Astrocyte (in vitro differentiated cells and primary cell): Measurements from ENCODE around the gene DPY19L3.

Experiments used
- EZH2 ChIP-seq: IDR thresholded peaks from 2 replicates; pipeline ENCODE4 v1.6.1; 2012; ENCODE audit warnings: mild to moderate bottlenecking, low read length, inconsistent platforms; ENCODE audit not compliant: insufficient read depth
- TF ChIP-seq, protein P1 (sequence below): IDR thresholded peaks from 2 replicates; pipeline ENCODE4 v1.5.1; 2011; ENCODE audit warnings: low read depth, mild to moderate bottlenecking, inconsistent platforms, low read length, moderate library complexity; ENCODE audit not compliant: insufficient read depth

DNA sequence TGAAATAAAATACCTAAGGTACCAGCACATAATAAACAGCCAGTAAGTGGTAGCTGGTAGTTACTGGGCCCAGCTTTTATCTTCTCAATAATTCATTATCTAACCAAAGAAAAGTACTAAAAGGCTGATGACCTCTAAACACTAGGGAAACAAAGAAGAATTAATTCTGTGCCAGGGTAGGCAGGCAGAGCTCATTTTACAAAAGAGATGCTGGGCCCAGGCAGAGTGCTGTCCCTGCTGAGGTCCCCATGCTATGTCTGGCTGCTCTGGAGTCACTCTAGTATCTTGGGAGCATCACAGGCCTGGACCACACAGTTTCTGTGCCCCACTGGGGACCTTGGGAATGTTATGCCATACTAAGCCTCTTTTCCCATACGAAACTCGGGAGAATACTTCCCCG, 41.9 kb upstream of the DPY19L3 start:
- TF ChIP-seq, protein P1, sequence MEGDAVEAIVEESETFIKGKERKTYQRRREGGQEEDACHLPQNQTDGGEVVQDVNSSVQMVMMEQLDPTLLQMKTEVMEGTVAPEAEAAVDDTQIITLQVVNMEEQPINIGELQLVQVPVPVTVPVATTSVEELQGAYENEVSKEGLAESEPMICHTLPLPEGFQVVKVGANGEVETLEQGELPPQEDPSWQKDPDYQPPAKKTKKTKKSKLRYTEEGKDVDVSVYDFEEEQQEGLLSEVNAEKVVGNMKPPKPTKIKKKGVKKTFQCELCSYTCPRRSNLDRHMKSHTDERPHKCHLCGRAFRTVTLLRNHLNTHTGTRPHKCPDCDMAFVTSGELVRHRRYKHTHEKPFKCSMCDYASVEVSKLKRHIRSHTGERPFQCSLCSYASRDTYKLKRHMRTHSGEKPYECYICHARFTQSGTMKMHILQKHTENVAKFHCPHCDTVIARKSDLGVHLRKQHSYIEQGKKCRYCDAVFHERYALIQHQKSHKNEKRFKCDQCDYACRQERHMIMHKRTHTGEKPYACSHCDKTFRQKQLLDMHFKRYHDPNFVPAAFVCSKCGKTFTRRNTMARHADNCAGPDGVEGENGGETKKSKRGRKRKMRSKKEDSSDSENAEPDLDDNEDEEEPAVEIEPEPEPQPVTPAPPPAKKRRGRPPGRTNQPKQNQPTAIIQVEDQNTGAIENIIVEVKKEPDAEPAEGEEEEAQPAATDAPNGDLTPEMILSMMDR = no peak
- no peak for TF ChIP-seq EZH2
